NB4 (cell line): ENCODE measurements around the gene SLC6A2.

Experiments
- MYC ChIP-seq: IDR thresholded peaks from 2 replicates; pipeline ENCODE4 v1.6.1; 2011; ENCODE audit warnings: low read depth, low read length
- TF ChIP-seq, protein P1 (sequence below): IDR thresholded peaks from one replicate; pipeline ENCODE4 v1.5.1; 2012; ENCODE audit warnings: low read depth, low read length
- TF ChIP-seq, protein P2 (sequence below): IDR thresholded peaks from 2 replicates; pipeline ENCODE4 v1.6.1; 2011; ENCODE audit warnings: low read depth, low read length

DNA sequence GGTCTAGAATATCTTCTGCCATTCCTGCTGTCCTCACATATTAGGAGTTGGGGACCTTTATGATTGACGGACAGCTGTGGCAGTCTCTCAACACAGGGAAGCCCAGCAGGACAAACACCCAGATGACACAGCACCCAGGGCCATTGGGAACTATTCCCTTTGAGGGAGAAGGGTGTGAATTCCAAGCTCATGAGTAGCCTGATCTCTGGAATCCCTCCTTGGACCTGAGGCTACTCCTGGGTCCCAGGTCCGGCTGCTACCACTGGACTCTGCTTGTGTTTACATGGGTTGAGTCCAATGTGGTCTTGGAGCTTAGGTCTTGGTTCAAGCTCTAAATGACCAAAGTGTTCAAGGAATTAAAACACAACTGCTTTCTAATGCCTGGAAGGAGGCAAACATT is 78.9 kb downstream of the SLC6A2 start:
- TF ChIP-seq, protein P1, sequence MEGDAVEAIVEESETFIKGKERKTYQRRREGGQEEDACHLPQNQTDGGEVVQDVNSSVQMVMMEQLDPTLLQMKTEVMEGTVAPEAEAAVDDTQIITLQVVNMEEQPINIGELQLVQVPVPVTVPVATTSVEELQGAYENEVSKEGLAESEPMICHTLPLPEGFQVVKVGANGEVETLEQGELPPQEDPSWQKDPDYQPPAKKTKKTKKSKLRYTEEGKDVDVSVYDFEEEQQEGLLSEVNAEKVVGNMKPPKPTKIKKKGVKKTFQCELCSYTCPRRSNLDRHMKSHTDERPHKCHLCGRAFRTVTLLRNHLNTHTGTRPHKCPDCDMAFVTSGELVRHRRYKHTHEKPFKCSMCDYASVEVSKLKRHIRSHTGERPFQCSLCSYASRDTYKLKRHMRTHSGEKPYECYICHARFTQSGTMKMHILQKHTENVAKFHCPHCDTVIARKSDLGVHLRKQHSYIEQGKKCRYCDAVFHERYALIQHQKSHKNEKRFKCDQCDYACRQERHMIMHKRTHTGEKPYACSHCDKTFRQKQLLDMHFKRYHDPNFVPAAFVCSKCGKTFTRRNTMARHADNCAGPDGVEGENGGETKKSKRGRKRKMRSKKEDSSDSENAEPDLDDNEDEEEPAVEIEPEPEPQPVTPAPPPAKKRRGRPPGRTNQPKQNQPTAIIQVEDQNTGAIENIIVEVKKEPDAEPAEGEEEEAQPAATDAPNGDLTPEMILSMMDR = no peak
- TF ChIP-seq, protein P2, sequence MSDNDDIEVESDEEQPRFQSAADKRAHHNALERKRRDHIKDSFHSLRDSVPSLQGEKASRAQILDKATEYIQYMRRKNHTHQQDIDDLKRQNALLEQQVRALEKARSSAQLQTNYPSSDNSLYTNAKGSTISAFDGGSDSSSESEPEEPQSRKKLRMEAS = no peak
- TF ChIP-seq MYC = no peak
